ENCODE measurements around the gene FXYD1.

DNA sequence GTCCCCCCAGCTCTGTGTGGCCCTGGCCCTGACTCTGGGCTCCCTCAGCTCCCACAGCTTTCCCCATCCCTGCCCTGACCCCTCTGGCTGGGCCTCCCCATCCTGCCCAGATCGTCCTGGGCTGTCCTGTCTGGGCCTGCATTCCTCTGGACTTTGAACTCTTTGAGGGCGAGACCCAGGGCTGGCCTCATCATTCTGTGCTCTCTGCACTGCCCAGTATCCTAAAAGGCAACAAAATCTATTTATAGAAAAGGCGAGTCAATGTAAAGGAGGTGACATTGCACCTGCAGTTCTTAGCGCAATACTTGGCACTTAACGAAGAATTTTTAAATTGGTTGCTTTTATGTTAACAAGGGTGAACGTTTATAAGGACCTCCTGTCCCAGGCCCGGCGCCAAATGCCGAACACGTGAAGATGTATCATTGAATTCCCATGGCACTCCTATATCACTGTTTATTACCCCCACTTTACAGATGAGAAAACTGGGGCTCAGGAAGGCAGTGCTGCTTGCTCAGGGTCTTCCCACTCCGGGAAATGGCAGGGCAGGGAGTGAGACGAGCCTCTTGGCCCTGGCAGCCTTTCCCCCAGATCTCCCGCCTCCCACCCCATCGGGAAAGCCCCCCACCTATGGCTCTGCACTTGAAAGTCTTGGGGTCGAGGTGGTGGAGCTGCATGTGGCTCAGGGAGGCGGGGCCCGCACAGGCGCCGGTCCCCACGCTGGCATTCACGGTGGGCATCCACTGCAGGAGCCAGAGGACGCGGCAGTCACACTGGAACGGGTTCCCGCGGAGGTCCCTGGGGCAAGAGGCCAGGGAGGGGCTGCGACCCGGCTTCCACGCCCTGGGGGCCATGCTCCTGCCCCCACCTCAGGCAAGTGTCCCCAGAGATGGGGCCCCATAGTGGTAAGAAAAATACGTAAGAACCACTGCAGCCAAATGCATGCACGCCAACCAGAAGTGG, 7.6 kb upstream of the FXYD1 start:
- TF ChIP-seq GATA1 (IDR thresholded peaks at IDR 0.05; ENCODE audit: low read depth, low read length) (no peak), POLR2A (IDR thresholded peaks at IDR 0.05; ENCODE audit: low read length) (no peak)
